NT2/D1 (cell line): Measurements from ENCODE around the gene HARS1.
"Not testable (repeated sequence)": the region's sequence is repeated elsewhere in the genome, so short reads cannot be mapped to it uniquely, and the experiment has no call there.

ENCODE experiments used
- DNase-seq: peaks from one replicate; pipeline ENCODE4 v3.0.0-alpha.2; 2011; ENCODE audit warnings: low read depth, low spot score
- H3K27me3 ChIP-seq: 2 replicates; pipeline ENCODE4 v1.6.0; 2011; ENCODE audit warnings: mild to moderate bottlenecking; ENCODE audit not compliant: insufficient read length, insufficient read depth
- H3K36me3 ChIP-seq: 2 replicates; pipeline ENCODE4 v1.6.1; 2011; ENCODE audit warnings: mild to moderate bottlenecking, low read length, mixed read lengths; ENCODE audit not compliant: insufficient read depth, insufficient read length
- H3K4me1 ChIP-seq: 2 replicates; pipeline ENCODE4 v1.5.1; 2011; ENCODE audit not compliant: insufficient read depth, insufficient read length
- H3K4me3 ChIP-seq: 2 replicates; pipeline ENCODE4 v1.5.1; 2011; ENCODE audit warnings: low read depth; ENCODE audit not compliant: insufficient read length
- H3K9ac ChIP-seq: 2 replicates; pipeline ENCODE4 v1.6.0; 2011; ENCODE audit warnings: low read depth; ENCODE audit not compliant: insufficient read length
- H3K9me3 ChIP-seq: 2 replicates; pipeline ENCODE4 v1.5.1; 2011; ENCODE audit warnings: mild to moderate bottlenecking, low read length; ENCODE audit not compliant: insufficient read depth
- SUZ12 ChIP-seq: IDR thresholded peaks from 2 replicates; pipeline ENCODE4 v1.6.1; 2011; ENCODE audit not compliant: insufficient read length, insufficient read depth; ENCODE audit errors: extremely low read depth
- YY1 ChIP-seq: IDR thresholded peaks from 2 replicates; pipeline ENCODE4 v1.6.1; 2011; ENCODE audit not compliant: insufficient read length, insufficient read depth
- ZNF274 ChIP-seq: IDR thresholded peaks from 2 replicates; pipeline ENCODE4 v1.6.1; 2011; ENCODE audit warnings: mild to moderate bottlenecking, low read depth, low read length

HARS1 gene

DNA sequence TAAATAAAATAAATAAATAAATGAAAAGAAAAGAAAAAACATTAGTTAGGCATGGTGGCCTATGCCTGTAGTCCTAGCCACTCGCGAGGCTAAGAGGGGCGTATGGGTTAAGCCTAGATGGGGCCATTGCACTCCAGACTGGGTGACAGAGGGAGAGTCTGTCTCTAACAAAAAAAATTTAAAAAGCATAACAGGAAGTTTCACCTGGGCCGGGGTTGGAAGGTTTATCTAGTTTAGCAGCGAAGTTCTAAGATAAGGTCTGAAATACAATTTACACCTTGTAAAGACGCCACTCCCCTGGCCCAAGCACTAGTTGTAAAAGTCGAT, 27.1 kb upstream of the HARS1 start:
- no peaks in the 10 kb centered on the region for H3K9me3 ChIP-seq
- TF ChIP-seq YY1 (no peak), ZNF274 (no peak), SUZ12 (no peak)
- DNase-seq = no peak
- no peak overlapping the region for H3K9ac ChIP-seq
- H3K27me3 ChIP-seq = no peaks in the 10 kb centered on the region
- H3K36me3 ChIP-seq = no peaks in the 10 kb centered on the region
- no peaks in the 10 kb centered on the region for H3K4me1 ChIP-seq
- H3K4me3 ChIP-seq = no peak overlapping the region

- not testable (repeated sequence) for H3K9ac ChIP-seq, H3K4me1 ChIP-seq, H3K27me3 ChIP-seq, H3K9me3 ChIP-seq, DNase-seq, H3K36me3 ChIP-seq, H3K4me3 ChIP-seq
Observed at GRCh38 chr5:140716238-140716637, 25.1 kb upstream of the HARS1 start.

GRCh38 chr5:140713562-140714094, 22.5 kb upstream of the HARS1 start:
- Histone ChIP-seq H3K9ac (no peak overlapping the region), H3K4me1 (no peaks in the 10 kb centered on the region), H3K27me3 (no peaks in the 10 kb centered on the region), H3K9me3 (no peaks in the 10 kb centered on the region), H3K36me3 (no peaks in the 10 kb centered on the region), H3K4me3 (no peak overlapping the region)
- no peak for DNase-seq
- TF ChIP-seq ZNF274 (no peak), SUZ12 (no peak)

- peaks cover 10% of the 10 kb centered on the region for H3K36me3 ChIP-seq
- H3K9ac ChIP-seq = no peak overlapping the region
- no peak overlapping the region for H3K4me3 ChIP-seq
- TF ChIP-seq ZNF274 = no peak
- no peak for TF ChIP-seq YY1
- no peak for TF ChIP-seq SUZ12
- no peaks in the 10 kb centered on the region for H3K4me1 ChIP-seq
- no peaks in the 10 kb centered on the region for H3K9me3 ChIP-seq
- H3K27me3 ChIP-seq = no peaks in the 10 kb centered on the region
- no peak for DNase-seq
Observed at GRCh38 chr5:140711794-140712193, 20.6 kb upstream of the HARS1 start.

- Histone ChIP-seq H3K4me3 (peak overlapping the region; percentile 46), H3K9me3 (no peaks in the 10 kb centered on the region), H3K4me1 (no peaks in the 10 kb centered on the region), H3K27me3 (no peaks in the 10 kb centered on the region), H3K9ac (no peak overlapping the region), H3K36me3 (peaks cover 15% of the 10 kb centered on the region)
- DNase-seq = peak; percentile 64
- TF ChIP-seq YY1 = no peak
- TF ChIP-seq SUZ12 = no peak
- no peak for TF ChIP-seq ZNF274
Observed at GRCh38 chr5:140710899-140711552, 19.9 kb upstream of the HARS1 start.

DNA sequence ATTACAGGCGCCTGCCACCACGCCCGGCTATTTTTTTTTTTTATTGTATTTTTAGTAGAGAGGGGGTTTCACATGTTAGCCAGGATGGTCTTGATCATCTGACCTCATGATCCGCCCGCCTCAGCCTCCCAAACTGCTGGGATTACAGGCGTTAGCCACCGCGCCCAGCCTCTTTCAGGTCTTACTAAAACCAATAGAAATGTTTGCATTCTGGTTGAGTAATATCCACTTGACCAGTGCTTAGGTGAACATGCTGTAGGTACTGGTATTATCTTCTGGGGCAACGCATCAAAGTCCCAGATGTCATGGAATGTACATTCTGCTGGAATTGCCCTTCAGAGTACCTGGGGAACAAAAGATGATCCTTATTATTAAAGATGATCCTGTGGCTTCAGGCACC, 17.6 kb upstream of the HARS1 start:
- not testable (repeated sequence) for H3K4me3 ChIP-seq, DNase-seq, H3K9ac ChIP-seq

DNA sequence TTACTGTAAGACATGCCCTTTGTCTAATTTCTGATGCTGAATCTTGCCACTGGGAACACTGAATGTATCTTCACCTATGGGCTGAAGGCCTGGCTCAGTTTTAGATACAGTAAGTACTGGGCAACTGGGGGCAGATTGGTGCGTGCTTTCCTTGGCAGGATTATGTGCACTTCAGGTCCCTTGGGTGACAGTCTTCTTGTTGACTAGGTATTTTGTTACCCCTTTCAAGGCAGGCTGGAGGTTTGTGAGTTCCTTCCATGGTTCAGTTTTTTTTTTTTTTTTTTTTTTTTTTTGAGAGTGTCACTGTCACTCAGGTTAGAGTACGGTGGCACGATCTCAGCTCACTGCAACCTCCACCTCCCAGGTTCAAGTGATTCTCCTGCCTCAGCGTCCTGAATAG, 16.6 kb upstream of the HARS1 start:
- peaks cover under 1% of the 10 kb centered on the region for H3K4me1 ChIP-seq
- H3K27me3 ChIP-seq = no peaks in the 10 kb centered on the region
- TF ChIP-seq SUZ12 (no peak), YY1 (no peak), ZNF274 (no peak)
- DNase-seq = no peak
- no peak overlapping the region for H3K9ac ChIP-seq
- peaks cover 46% of the 10 kb centered on the region for H3K36me3 ChIP-seq
- no peaks in the 10 kb centered on the region for H3K9me3 ChIP-seq
- H3K4me3 ChIP-seq = no peak overlapping the region

More for the DNA sequence above, 17.6 kb upstream of the HARS1 start:
- H3K27me3 ChIP-seq, H3K4me1 ChIP-seq, H3K9me3 ChIP-seq: not testable (repeated sequence)
- peaks cover 37% of the 10 kb centered on the region for H3K36me3 ChIP-seq
